Measurements from ENCODE around the gene TP53I11.

DNA sequence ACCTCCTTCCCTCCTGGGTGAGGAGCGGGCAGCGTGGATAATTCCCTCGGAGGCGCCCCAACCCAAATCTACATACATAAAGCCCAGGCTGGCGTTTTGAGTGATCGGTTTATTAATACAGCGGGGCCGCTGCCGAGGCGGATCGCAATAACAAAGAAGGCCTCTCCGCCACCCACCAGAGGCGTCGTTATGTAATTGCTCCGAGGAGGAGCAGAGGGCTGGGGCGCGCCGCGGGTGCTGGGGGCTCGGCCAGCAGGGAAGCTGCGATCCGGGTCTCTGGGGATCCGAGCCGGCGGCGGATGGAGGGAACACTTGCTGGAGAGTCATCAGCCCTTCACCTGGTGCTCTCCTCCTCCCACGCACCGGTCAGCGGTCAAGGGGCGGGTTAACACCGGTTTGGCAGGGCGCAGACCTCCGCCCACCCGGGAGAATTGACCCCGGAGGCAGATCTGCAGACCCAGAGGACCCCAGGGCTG is 6.4 kb upstream of the TP53I11 start:
- TF ChIP-seq TEAD4 (IDR thresholded peaks at IDR 0.05) (no peak), EP300 (IDR thresholded peaks at IDR 0.05; ENCODE audit: borderline replicate concordance) (no peak), RAD21 (IDR thresholded peaks at IDR 0.05; ENCODE audit: low read depth) (no peak), TCF12 (IDR thresholded peaks at IDR 0.05; ENCODE audit: low read depth) (no peak), CEBPB (IDR thresholded peaks at IDR 0.05) (no peak), ZBTB7A (IDR thresholded peaks at IDR 0.05; ENCODE audit: low read depth) (no peak)
- TF ChIP-seq, protein P1, sequence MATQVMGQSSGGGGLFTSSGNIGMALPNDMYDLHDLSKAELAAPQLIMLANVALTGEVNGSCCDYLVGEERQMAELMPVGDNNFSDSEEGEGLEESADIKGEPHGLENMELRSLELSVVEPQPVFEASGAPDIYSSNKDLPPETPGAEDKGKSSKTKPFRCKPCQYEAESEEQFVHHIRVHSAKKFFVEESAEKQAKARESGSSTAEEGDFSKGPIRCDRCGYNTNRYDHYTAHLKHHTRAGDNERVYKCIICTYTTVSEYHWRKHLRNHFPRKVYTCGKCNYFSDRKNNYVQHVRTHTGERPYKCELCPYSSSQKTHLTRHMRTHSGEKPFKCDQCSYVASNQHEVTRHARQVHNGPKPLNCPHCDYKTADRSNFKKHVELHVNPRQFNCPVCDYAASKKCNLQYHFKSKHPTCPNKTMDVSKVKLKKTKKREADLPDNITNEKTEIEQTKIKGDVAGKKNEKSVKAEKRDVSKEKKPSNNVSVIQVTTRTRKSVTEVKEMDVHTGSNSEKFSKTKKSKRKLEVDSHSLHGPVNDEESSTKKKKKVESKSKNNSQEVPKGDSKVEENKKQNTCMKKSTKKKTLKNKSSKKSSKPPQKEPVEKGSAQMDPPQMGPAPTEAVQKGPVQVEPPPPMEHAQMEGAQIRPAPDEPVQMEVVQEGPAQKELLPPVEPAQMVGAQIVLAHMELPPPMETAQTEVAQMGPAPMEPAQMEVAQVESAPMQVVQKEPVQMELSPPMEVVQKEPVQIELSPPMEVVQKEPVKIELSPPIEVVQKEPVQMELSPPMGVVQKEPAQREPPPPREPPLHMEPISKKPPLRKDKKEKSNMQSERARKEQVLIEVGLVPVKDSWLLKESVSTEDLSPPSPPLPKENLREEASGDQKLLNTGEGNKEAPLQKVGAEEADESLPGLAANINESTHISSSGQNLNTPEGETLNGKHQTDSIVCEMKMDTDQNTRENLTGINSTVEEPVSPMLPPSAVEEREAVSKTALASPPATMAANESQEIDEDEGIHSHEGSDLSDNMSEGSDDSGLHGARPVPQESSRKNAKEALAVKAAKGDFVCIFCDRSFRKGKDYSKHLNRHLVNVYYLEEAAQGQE (IDR thresholded peaks at IDR 0.05; ENCODE audit: low read depth) = no peak

Data from Ishikawa (cell line).